ENCODE data around the gene PANK3. TPM values are rescaled to one million over a fixed set of nuclear protein-coding genes. Genes with fewer than 3 reads are reported as not detected.
"Not testable (repeated sequence)": the region's sequence is repeated elsewhere in the genome, so short reads cannot be mapped to it uniquely, and the experiment has no call there.

PANK3 gene
- total RNA-seq, 1 experiment from 2014 or later, result 99.6 TPM

DNA sequence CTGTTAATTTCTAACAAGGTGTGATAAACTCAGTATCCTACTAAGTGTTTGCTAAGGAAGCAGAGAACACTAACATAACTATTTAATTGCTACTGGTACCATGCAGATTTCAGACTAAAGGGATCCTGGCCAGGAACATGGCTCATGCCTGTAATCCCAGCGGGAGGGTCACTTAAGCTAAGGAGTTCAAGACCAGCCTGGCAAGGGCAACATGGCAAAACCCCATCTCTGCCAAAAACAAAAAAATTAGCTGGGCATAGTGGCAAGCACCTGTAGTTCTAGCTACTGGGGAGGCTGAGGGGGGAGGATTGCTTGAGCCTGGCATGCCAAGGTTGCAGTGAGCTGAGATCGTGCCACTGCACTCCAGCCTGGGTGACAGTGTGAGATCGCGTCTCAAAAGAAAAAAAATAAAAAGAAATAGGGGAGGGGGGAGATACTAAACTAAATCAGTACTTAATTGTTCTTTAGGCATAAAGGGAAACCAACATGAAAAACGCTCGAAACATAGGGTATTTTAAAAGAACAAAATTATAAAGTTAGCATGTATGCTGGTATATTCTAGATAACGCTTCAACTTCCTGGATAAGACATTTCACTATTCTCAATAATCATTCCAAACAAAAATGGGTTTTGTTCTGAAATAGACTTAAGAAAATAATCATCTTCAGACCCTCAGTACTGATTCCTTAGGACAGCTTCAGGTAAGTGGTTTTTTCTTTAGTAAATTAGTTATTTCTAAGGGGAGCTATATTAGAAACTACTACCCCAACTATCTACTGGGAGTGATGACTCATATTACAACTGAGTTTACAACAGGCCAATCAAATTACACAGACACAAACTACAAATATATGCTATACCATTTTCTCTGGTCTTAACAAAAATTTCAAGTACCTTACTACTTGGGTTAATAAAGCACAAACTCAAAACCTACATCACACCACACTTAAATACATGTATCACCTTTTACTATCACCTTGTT is 3.5 kb downstream of the PANK3 start:
- Mint-ChIP-seq H3K4me3 (ENCODE audit: unreplicated experiment) (no peak overlapping the region), H3K4me1 (ENCODE audit: low read depth, unreplicated experiment) (peaks cover 19% of the 10 kb centered on the region), H3K27ac (ENCODE audit: unreplicated experiment) (peak overlapping the region; percentile 12), H3K9me3 (ENCODE audit: unreplicated experiment) (no peaks in the 10 kb centered on the region), H3K36me3 (ENCODE audit: insufficient read depth, unreplicated experiment) (peaks cover 46% of the 10 kb centered on the region), H3K27me3 (ENCODE audit: insufficient read depth, unreplicated experiment) (no peaks in the 10 kb centered on the region)
- TF ChIP-seq, protein P1, sequence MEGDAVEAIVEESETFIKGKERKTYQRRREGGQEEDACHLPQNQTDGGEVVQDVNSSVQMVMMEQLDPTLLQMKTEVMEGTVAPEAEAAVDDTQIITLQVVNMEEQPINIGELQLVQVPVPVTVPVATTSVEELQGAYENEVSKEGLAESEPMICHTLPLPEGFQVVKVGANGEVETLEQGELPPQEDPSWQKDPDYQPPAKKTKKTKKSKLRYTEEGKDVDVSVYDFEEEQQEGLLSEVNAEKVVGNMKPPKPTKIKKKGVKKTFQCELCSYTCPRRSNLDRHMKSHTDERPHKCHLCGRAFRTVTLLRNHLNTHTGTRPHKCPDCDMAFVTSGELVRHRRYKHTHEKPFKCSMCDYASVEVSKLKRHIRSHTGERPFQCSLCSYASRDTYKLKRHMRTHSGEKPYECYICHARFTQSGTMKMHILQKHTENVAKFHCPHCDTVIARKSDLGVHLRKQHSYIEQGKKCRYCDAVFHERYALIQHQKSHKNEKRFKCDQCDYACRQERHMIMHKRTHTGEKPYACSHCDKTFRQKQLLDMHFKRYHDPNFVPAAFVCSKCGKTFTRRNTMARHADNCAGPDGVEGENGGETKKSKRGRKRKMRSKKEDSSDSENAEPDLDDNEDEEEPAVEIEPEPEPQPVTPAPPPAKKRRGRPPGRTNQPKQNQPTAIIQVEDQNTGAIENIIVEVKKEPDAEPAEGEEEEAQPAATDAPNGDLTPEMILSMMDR (IDR thresholded peaks at IDR 0.05; ENCODE audit: insufficient read depth in 1 of 2, low read depth in 1 of 2, low read length in 1 of 2, severe bottlenecking in 1 of 2, unreplicated experiment in 1 of 2), result no peak
- CTCF ChIA-PET, result no interaction called here
- BruUV-seq (replicated peaks), result no TSS peak
- no peaks in the 10 kb centered on the region; the same call in 1 of the 2 replicates for H3K36me3 ChIP-seq (ENCODE audit: control insufficient read depth, insufficient read depth, low read length)
- no peaks in the 10 kb centered on the region for H3K9me3 ChIP-seq
- 0 out of 2 replicates have a peak, but pooled peaks cover 4% of the 10 kb centered on the region for H3K4me1 ChIP-seq
- intact Hi-C loops (cut with micrococcal nuclease; ENCODE audit: unreplicated experiment), result loop anchor here (10.0 kb wide), 1 partner anchor 301 kb away; no protein-coding TSS in a partner anchor
- DNase-seq, result no peak
- H3K27me3 ChIP-seq (replicated peaks; ENCODE audit: control insufficient read depth, insufficient read depth, low read length), result no peaks in the 10 kb centered on the region
- H3K4me3 ChIP-seq (ENCODE audit: low read depth, low read length), result no peak overlapping the region
- POLR2A ChIA-PET, result interaction anchor here (0.6 kb wide), 1 partner anchor 169 kb away, joined by 3 read pairs; no protein-coding TSS in a partner anchor

DNA sequence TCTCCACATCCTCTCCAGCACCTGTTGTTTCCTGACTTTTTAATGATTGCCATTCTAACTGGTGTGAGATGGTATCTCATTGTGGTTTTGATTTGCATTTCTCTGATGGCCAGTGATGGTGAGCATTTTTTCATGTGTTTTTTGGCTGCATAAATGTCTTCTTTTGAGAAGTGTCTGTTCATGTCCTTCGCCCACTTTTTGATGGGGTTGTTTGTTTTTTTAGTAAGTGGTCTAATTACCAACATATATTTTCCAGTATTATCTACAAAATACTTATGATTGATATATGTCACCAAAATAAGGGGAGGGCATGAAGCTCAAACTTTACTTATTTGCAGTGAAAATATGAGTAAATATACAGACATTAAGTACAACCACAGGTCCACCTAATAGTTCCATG is 5.0 kb downstream of the PANK3 start:
- not testable (repeated sequence) for BruUV-seq (replicated peaks)

DNA sequence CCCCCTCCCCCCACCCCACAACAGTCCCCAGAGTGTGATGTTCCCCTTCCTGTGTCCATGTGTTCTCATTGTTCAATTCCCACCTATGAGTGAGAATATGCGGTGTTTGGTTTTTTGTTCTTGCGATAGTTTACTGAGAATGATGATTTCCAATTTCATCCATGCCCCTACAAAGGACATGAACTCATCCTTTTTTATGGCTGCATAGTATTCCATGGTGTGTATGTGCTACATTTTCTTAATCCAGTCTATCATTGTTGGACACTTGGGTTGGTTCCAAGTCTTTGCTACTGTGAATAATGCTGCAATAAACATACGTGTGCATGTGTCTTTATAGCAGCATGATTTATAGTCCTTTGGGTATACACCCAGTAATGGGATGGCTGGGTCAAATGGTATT is 5.5 kb downstream of the PANK3 start:
- H3K4me1 ChIP-seq; H3K36me3 ChIP-seq (ENCODE audit: control insufficient read depth, insufficient read depth, low read length); H3K9me3 Mint-ChIP-seq (ENCODE audit: unreplicated experiment); H3K9me3 ChIP-seq; DNase-seq; POLR2A ChIA-PET; H3K27me3 ChIP-seq (replicated peaks; ENCODE audit: control insufficient read depth, insufficient read depth, low read length); H3K27ac Mint-ChIP-seq (ENCODE audit: unreplicated experiment); BruUV-seq (replicated peaks); H3K27me3 Mint-ChIP-seq (ENCODE audit: insufficient read depth, unreplicated experiment); H3K4me3 ChIP-seq (ENCODE audit: low read depth, low read length); H3K4me3 Mint-ChIP-seq (ENCODE audit: unreplicated experiment); CTCF ChIA-PET: not testable (repeated sequence)
- Mint-ChIP-seq H3K4me1 (ENCODE audit: low read depth, unreplicated experiment) (peaks cover 14% of the 10 kb centered on the region), H3K36me3 (ENCODE audit: insufficient read depth, unreplicated experiment) (peaks cover 38% of the 10 kb centered on the region)
- intact Hi-C loops (cut with micrococcal nuclease; ENCODE audit: unreplicated experiment), result loop anchor here (10.0 kb wide), 1 partner anchor 299 kb away; no protein-coding TSS in a partner anchor

More for the DNA sequence above, 5.0 kb downstream of the PANK3 start:
- DNase-seq; H3K9me3 ChIP-seq; H3K36me3 ChIP-seq (ENCODE audit: control insufficient read depth, insufficient read depth, low read length); H3K27me3 Mint-ChIP-seq (ENCODE audit: insufficient read depth, unreplicated experiment); H3K27me3 ChIP-seq (replicated peaks; ENCODE audit: control insufficient read depth, insufficient read depth, low read length); POLR2A ChIA-PET; H3K9me3 Mint-ChIP-seq (ENCODE audit: unreplicated experiment); H3K4me3 ChIP-seq (ENCODE audit: low read depth, low read length); H3K27ac Mint-ChIP-seq (ENCODE audit: unreplicated experiment); H3K4me1 ChIP-seq; CTCF ChIA-PET; H3K4me3 Mint-ChIP-seq (ENCODE audit: unreplicated experiment): not testable (repeated sequence)
- peaks cover 14% of the 10 kb centered on the region for H3K4me1 Mint-ChIP-seq (ENCODE audit: low read depth, unreplicated experiment)
- intact Hi-C loops (cut with micrococcal nuclease; ENCODE audit: unreplicated experiment), result loop anchor here (10.0 kb wide), 1 partner anchor 299 kb away; no protein-coding TSS in a partner anchor
- peaks cover 41% of the 10 kb centered on the region for H3K36me3 Mint-ChIP-seq (ENCODE audit: insufficient read depth, unreplicated experiment)
